Hepatocyte (in vitro differentiated cells): ENCODE measurements around the gene SPRR1B.

ENCODE experiments used
- EZH2 ChIP-seq: fragments of 200-600 bp; sonication (generic); IDR thresholded peaks from 2 replicates; pipeline ENCODE4 v1.6.1; 2016; ENCODE audit warnings: antibody characterized with exemption, mild to moderate bottlenecking, borderline replicate concordance
- EZH2phosphoT487 ChIP-seq: fragments of 200-600 bp; sonication (generic); IDR thresholded peaks from one replicate; pipeline ENCODE4 v1.6.1; 2018; ENCODE audit warnings: antibody characterized with exemption, mild to moderate bottlenecking, low read depth, moderate library complexity; ENCODE audit not compliant: unreplicated experiment, severe bottlenecking
- TF ChIP-seq, protein P1 (sequence below): fragments of 200-600 bp; sonication (generic); IDR thresholded peaks from 2 replicates; pipeline ENCODE4 v1.5.1; 2016; ENCODE audit warnings: antibody characterized with exemption, mild to moderate bottlenecking; ENCODE audit not compliant: poor library complexity

DNA sequence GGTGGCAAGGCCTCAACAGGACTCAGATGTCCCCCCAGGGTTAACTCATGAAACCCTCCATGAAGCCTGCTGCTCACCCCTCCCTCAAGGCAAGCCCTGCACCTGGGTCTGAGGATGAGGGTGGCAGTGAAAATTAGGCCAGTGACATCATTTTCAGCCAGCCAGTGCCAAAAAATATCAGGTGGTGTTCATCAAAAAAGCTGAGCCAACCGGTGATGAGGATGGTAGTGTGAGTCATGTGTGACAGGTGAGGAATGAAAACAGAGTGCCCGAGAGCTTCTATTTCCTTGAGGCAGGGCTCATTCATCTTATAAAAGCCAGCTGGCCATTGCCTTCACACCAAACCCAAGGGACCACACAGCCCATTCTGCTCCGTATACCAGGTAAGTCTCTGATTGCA is 47.3 kb upstream of the SPRR1B start, which contains the start of gene SPRR1A:
- TF ChIP-seq, protein P1, sequence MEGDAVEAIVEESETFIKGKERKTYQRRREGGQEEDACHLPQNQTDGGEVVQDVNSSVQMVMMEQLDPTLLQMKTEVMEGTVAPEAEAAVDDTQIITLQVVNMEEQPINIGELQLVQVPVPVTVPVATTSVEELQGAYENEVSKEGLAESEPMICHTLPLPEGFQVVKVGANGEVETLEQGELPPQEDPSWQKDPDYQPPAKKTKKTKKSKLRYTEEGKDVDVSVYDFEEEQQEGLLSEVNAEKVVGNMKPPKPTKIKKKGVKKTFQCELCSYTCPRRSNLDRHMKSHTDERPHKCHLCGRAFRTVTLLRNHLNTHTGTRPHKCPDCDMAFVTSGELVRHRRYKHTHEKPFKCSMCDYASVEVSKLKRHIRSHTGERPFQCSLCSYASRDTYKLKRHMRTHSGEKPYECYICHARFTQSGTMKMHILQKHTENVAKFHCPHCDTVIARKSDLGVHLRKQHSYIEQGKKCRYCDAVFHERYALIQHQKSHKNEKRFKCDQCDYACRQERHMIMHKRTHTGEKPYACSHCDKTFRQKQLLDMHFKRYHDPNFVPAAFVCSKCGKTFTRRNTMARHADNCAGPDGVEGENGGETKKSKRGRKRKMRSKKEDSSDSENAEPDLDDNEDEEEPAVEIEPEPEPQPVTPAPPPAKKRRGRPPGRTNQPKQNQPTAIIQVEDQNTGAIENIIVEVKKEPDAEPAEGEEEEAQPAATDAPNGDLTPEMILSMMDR: no peak
- TF ChIP-seq EZH2phosphoT487 (no peak), EZH2 (no peak)
